Measurements from ENCODE around the gene GBGT1.

DNA sequence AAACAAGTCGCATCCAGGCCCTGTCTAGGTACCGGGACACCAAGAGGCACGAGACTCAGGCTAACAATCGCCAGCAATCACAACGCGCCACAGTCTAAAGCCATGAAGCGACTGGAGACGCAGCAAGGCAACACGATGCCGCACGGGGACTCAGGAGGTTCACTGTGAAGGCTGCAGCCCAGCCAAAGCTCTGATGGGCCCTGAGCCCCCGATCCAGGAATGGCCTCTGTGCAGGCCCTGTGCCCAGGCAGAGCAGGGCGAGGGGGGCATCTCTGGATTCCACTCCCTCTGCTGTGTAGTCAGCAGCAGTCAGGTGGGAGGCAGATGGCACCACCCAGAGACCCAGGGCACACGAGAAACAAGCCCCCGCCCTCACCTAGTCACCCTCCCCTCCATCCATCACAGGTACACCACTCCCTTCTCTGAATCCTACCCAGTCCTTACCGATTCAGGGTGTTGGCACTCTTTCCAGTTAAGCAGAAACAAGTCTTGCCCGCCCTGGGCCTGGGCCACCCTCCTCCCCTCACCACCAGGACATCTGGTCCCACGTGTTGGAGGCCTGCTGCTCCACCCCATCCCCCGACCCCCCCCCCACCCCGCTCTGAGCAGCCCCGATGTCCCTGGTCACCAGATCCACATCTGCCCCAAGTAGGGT is 43.7 kb downstream of the GBGT1 start:
- TF ChIP-seq POLR2AphosphoS5 (IDR thresholded peaks at IDR 0.05; ENCODE audit: low read depth, low read length) = no peak
- TF ChIP-seq TCF7L2 (IDR thresholded peaks at IDR 0.05; ENCODE audit: low read depth, low read length) = no peak

All from Panc1 (cell line).